Measurements from ENCODE around the gene AP5Z1.

AP5Z1 gene

GRCh38 chr7:4745971-4746919 lies 29.2 kb upstream of the AP5Z1 start:
- DNase-seq = no peak

GRCh38 chr7:4747013-4747412 lies 28.4 kb upstream of the AP5Z1 start:
- DNase-seq = no peak

GRCh38 chr7:4747746-4748145 lies 27.7 kb upstream of the AP5Z1 start:
- DNase-seq = no peak

- DNase-seq = no peak
Measured at GRCh38 chr7:4748231-4748681, 27.2 kb upstream of the AP5Z1 start.

- no peak for DNase-seq
Measured at GRCh38 chr7:4749363-4749762, 26.1 kb upstream of the AP5Z1 start.

GRCh38 chr7:4749798-4750197 lies 25.6 kb upstream of the AP5Z1 start:
- DNase-seq = no peak

- no peak for DNase-seq
Measured at GRCh38 chr7:4751398-4751947, 23.9 kb upstream of the AP5Z1 start.

- no peak for DNase-seq
Measured at GRCh38 chr7:4753598-4754432, 21.6 kb upstream of the AP5Z1 start.

GRCh38 chr7:4754433-4755010 lies 20.9 kb upstream of the AP5Z1 start:
- DNase-seq = no peak

GRCh38 chr7:4755045-4755444 lies 20.4 kb upstream of the AP5Z1 start:
- no peak for DNase-seq

- no peak for DNase-seq
Measured at GRCh38 chr7:4758111-4758510, 17.3 kb upstream of the AP5Z1 start.

GRCh38 chr7:4758791-4759190 lies 16.6 kb upstream of the AP5Z1 start:
- DNase-seq = no peak

GRCh38 chr7:4759211-4759610 lies 16.2 kb upstream of the AP5Z1 start:
- DNase-seq = no peak

- no peak for DNase-seq
Measured at GRCh38 chr7:4760952-4761351, 14.5 kb upstream of the AP5Z1 start.

GRCh38 chr7:4762121-4763055 lies 13.0 kb upstream of the AP5Z1 start:
- no peak for DNase-seq

- DNase-seq = no peak
Measured at GRCh38 chr7:4763091-4763793, 12.2 kb upstream of the AP5Z1 start.

GRCh38 chr7:4763794-4764185 lies 11.6 kb upstream of the AP5Z1 start:
- DNase-seq = no peak

- DNase-seq = no peak
Measured at GRCh38 chr7:4764402-4765007, 10.9 kb upstream of the AP5Z1 start.

- DNase-seq = no peak
Measured at GRCh38 chr7:4765776-4766490, 9.5 kb upstream of the AP5Z1 start.

All from NCI-H524 treated with DMSO at 0.1 percent for 48 hours (cell line).